Cerebellar cortex (tissue), 1 donor: Measurements from ENCODE around the gene EPHB1.
"Not testable (repeated sequence)": the region's sequence is repeated elsewhere in the genome, so short reads cannot be mapped to it uniquely, and the experiment has no call there.

Source experiments
- DNase-seq: peaks from one replicate; pipeline ENCODE4 v3.0.0-alpha.2; 2015; ENCODE audit warnings: low spot score

EPHB1 gene

GRCh38 chr3:135215516-135215915 is 420.5 kb downstream of the EPHB1 start:
- DNase-seq: no peak

DNA sequence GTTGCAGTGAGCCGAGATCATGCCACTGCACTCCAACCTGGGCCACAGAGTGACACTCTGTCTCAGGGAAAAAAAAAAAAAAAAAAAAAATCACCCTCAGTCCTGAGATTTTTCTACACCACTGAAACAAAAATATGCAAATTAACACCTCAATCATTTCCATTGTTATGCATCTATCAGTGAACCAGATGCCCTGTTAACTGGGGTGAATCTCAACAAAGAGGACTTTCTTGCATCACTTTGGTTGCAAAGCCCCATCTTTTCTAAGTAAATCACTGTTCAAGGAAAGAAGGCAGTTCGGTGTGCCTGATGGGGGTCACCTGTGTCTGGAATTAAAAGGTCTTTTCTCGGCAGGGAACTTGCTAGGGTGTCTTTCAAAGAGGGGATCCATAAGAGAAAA is 421.6 kb downstream of the EPHB1 start:
- no peak for DNase-seq

- no peak for DNase-seq
Measured at GRCh38 chr3:135217730-135218129, 422.7 kb downstream of the EPHB1 start.

- no peak for DNase-seq
Measured at GRCh38 chr3:135218304-135218703, 423.2 kb downstream of the EPHB1 start.

DNA sequence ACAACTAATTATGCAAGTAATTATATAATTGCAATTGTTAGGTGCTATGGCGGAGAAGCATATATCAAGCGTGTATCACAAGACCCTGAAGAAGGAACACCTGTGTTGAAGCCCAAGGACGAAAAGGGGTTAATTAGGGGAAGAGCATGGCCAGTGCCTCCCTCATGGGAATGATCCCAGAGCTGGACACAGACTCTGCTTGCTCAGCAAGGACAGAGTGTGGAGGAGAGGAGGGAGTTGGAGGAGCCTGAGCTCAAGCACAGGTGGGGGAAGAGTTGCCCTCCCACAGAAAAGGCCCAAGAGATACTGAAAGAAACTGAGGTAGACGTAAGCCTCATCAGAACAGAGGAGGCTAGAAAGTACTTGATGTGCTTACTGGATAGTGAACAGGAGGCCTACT is 423.7 kb downstream of the EPHB1 start:
- DNase-seq: no peak

DNA sequence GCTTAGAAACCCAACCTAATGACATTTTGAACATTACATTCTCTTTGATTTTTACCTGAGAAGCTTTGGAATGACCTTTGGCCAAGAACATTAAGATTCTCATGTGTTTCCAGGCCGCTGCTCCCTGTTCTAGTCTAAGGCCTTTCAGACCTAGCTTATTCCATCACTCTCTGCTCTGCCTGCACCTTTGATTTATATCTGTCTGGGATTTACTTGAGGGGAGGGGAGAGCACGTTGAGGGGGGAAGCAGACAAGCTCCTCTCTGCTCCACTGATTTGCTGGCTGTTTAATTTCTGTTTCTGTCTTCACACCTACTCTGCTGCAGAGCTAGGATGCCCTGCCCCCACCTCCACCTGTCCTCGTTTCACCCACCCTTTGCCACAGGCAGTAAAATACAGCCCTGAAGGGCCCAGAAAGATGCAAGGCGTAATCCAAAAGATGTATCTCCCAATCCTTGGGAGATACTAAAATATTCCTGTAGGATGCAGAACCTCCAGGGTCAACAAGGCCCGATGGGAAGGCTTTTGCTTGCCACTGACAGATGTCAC is 429.8 kb downstream of the EPHB1 start:
- no peak for DNase-seq

DNA sequence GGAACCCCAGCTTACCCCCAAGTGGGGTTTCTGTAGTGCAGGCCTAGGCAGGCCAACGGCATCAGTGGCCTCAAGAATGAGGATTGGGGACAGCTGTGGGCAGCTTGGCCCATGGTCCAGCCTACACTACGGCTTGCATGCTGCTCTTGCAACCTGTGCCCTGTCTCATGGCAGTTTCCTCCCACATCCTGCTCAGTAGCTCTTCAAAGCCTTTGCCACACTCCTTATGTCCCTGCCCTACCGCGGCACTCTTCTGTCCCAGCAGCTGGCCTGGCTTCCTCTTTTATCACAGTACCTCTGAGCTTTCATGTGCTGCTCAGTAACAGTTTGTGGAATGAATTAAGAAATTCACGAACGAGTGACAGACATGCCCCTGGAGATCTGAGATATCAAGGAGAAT is 431.0 kb downstream of the EPHB1 start:
- no peak for DNase-seq

DNA sequence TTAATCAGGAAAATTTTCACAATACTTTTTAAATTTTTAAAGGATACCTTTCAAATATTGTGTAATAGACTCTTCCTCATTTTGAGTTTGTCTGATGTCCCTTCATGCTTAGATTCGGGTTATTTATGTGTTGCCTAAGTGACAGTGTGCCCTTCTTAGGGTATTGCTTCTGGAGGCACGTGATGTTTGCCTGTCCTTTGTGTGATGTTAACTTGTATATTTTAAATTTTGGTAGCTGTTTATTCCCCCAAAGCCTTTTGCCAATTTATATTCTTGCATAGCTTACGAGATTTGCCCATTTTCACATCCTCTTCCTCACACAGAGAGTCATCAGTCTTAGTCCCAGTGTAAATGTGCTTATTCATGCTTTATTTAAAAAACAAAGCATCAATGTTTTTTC is 433.1 kb downstream of the EPHB1 start:
- no peak for DNase-seq

GRCh38 chr3:135229018-135229495 is 434.0 kb downstream of the EPHB1 start:
- DNase-seq: peak; percentile 91

- no peak for DNase-seq
Measured at GRCh38 chr3:135231737-135232136, 436.7 kb downstream of the EPHB1 start.

DNA sequence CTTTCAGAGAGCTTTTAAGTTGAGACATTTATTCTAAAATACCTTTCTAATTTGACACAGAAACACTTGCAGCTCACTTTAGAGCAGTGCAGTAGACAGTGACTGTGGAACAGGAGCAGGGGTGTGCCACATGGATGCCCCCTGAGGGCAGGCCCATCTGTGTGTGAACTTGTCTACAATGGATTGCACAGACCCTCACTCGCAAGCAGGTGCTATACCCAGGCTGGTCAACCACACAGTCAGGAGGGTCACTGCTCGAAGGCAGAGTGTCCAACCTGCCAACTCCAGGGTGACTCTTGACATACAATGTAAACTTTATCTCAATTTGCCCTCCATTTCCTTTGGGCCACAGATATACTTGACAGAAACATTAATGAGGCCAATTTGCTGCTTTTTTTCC is 437.2 kb downstream of the EPHB1 start:
- DNase-seq: no peak

GRCh38 chr3:135233476-135233875 is 438.4 kb downstream of the EPHB1 start:
- DNase-seq: not testable (repeated sequence)

- DNase-seq: no peak
Measured at GRCh38 chr3:135235541-135235940, 440.5 kb downstream of the EPHB1 start.

DNA sequence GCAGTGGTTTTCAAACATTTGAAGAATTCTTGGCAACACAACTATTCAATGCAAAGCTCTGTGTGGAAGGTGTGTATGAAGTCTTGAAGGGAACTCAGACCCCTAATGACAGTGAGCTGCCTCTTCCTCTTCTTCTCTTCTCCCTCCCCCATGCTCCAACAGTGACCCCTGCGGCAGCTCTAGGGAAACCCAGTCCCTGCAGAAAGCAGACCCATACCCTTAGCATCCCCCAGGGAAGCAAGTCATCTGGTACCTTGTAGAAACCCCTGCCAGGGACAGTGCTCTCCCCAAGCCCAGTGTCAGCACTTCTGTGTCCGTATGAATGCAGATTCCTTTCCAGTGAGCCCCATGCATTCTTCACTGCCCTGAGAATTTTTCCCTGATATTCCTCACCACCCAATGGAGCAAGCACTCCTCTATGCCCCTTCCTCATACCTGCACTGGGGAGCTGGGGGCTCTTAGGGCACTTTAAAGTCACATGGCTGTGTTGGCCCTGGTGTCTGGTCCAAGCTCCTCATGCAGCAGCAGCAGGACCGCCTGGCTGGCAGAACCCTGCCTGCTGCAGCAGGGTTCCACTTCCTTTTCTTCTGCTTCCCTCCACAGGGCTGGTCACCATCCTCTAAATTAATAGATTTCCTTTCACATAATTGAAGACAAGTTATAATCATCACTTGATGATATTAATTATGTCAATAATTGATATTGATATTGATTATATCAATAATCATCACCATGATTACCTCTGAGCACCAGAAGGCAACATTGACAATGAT is 442.5 kb downstream of the EPHB1 start:
- DNase-seq: no peak

- no peak for DNase-seq
Measured at GRCh38 chr3:135238236-135238830, 443.3 kb downstream of the EPHB1 start.

GRCh38 chr3:135238871-135239614 is 444.0 kb downstream of the EPHB1 start:
- no peak for DNase-seq

DNA sequence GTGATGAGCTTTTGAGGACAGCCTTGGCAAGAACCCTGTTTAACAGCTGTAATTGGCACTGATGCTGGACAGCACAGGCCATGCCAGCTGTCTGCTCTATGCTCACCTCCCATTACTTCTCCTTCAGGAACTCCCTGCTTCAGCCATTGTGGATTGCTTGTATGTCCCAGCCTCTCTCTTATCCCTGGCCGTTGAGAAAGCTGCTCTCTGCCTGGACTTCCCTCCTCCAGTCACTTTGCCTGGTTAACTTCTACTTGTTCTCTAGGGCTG is 444.5 kb downstream of the EPHB1 start:
- no peak for DNase-seq

GRCh38 chr3:135240426-135240825 is 445.4 kb downstream of the EPHB1 start:
- DNase-seq: no peak

DNA sequence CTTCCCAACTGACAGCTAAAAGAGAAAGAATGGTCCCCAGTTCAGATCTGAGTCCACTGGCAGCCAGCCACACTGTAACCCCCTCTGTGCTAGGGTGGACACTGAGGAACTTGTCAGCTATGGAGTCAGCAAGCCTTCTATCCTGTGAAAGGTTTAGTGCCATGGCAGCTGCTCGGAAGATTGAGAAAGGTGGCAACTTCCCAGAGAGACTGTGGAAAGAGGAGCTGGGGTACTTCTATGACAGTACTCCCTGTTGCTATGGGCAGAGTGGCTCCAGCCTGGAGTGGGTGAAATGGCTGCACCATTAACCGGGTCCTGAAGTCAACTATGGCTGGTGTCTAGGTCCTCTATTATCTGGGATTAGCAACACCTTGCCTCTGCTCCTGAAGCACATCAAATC is 447.2 kb downstream of the EPHB1 start:
- no peak for DNase-seq

GRCh38 chr3:135243616-135244015 is 448.6 kb downstream of the EPHB1 start:
- no peak for DNase-seq

- DNase-seq: no peak
Measured at GRCh38 chr3:135246027-135246426, 451.0 kb downstream of the EPHB1 start.

DNA sequence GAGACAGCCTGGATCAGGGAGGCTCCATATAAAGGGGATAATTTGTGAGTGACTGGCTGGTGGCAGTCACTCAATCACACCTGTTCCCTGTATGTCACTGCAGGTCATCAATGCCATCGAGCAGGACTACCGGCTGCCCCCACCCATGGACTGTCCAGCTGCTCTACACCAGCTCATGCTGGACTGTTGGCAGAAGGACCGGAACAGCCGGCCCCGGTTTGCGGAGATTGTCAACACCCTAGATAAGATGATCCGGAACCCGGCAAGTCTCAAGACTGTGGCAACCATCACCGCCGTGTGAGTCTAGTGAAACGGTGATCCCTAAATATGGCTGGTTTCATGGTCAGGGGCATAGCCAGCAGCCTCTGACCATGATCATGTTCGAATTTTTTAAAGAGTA is 453.2 kb downstream of the EPHB1 start:
- DNase-seq: no peak

DNA sequence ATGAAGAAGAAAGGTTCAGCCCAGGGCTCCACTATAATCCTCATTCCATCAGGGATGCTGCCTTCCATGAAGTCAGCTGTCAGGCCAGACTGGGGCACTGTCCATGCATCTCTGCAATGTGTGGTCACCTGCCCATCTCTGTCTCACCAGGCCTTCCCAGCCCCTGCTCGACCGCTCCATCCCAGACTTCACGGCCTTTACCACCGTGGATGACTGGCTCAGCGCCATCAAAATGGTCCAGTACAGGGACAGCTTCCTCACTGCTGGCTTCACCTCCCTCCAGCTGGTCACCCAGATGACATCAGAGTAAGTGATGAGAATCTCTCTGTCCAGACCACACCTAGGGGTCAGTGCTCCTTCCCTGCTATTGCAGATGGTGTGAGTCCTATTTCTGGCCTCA is 454.1 kb downstream of the EPHB1 start:
- no peak for DNase-seq
